ENCODE results near the gene SMIM26. TPM values are rescaled to one million over a fixed set of nuclear protein-coding genes. Genes with fewer than 3 reads are reported as not detected.
"Not testable (repeated sequence)": the region's sequence is repeated elsewhere in the genome, so short reads cannot be mapped to it uniquely, and the experiment has no call there.

The SMIM26 gene
- total RNA-seq (ENCODE audit: insufficient read depth, low replicate concordance) = 43.1 TPM

- peak; percentile 95 for DNase-seq (ENCODE audit: low spot score)
Observed at GRCh38 chr20:18566892-18567738, at the start of gene SMIM26. TSS of gene SMIM26 (plus strand) at chr20:18567432. CDS start at chr20:18567479, 47 bp downstream.

DNA sequence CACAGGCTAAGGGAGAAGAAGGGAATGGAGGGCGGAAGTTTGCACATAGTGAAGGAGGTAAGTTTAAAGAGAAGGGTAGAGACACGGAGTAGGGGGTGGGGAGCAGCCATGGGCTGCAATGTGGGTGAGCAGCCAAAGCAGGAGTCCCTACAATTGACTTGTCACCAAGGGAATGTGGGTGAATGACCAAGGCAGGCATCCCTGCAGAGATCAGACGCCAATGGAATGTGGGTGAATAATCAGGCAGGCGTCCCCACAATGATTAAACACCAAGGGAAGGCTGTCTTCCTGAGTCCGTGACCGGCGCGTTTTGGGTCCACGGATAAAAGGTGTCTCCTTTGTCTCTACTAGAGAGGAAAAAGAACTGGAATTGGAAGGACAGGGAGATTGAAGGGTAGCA is 45.2 kb upstream of the SMIM26 start:
- not testable (repeated sequence) for DNase-seq (ENCODE audit: low spot score)

DNA sequence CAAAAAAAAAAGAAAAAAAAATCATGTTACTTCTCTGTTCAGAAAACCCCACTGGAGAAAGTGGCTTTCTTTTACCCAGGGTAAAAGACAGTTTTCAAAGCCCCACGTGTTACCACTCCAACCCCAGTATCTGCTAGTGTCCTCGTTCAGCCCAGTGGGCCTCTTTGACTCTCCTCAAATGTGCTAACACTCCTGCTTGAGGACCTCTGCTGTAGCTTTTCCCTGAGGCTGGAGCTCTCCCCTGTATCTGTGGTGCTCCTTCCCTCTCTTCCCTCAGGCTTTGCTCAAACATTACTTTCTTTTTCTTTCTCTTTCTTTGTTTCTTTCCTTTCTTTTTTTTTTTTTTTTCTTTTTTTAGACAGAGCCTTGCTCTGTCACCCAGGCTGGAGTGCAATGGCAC is 44.2 kb upstream of the SMIM26 start:
- no peak for DNase-seq (ENCODE audit: low spot score)

GRCh38 chr20:18524646-18525045 is 42.6 kb upstream of the SMIM26 start:
- no peak for DNase-seq (ENCODE audit: low spot score)

- not testable (repeated sequence) for DNase-seq (ENCODE audit: low spot score)
Observed at GRCh38 chr20:18526761-18527160, 40.5 kb upstream of the SMIM26 start.

DNA sequence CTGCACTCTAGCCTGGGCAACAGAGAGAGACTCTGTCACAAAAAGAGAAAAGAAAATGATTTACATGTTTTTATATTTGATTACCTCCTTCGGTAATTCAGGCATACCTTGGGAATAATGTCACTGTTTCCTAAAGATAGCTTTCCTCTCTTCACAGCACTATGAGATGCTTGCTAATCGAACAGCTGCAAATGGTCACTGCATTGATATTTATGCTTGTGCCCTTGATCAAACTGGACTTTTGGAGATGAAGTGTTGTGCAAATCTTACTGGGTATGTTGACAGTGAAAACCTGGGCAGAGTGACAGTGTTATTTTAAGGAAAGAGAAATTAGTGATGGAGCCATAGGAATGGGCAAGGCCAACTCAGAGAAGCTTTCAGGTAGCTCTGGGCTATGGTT is 39.9 kb upstream of the SMIM26 start:
- DNase-seq (ENCODE audit: low spot score) = no peak

- DNase-seq (ENCODE audit: low spot score) = no peak
Observed at GRCh38 chr20:18527836-18528235, 39.4 kb upstream of the SMIM26 start.

DNA sequence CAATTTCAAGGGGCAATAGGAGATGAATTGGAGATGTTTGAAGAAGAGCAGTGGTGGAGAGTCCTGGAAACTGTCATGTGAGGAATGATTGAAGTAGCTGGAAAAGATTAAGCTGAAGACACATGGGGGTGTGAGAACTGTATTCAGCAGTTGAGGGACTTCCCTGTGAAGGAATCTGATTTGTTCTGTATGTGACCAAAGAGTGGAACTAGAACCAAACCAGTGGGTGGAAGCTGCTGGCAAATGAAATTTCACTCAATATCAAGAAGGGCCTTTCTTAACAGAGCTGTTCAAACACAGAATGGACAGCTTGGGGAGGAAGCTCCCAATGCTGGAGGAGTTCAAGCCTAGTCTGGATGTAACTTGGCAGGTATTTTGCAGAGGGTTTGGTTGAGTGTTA is 38.2 kb upstream of the SMIM26 start:
- no peak for DNase-seq (ENCODE audit: low spot score)

DNA sequence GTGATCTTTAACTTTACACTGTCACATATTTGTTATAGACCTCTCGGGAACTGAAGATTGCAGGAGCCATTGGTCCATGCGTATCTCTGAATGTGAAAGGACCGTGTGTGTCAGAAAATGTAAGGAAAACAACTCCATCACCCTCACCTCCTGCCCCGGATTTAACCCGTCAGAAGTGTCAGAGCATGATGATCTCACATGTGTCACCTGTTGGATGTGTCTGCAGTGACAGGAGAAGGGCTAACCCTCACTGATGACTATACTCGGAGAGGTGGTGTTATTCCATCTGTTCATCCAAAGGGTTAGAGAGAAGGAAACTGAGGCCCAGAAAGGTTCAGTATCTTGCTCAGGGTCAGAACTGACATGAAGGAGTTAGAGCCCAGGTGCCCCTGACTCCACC is 34.6 kb upstream of the SMIM26 start:
- DNase-seq (ENCODE audit: low spot score) = no peak

- DNase-seq (ENCODE audit: low spot score) = no peak
Observed at GRCh38 chr20:18533491-18533890, 33.7 kb upstream of the SMIM26 start.

DNA sequence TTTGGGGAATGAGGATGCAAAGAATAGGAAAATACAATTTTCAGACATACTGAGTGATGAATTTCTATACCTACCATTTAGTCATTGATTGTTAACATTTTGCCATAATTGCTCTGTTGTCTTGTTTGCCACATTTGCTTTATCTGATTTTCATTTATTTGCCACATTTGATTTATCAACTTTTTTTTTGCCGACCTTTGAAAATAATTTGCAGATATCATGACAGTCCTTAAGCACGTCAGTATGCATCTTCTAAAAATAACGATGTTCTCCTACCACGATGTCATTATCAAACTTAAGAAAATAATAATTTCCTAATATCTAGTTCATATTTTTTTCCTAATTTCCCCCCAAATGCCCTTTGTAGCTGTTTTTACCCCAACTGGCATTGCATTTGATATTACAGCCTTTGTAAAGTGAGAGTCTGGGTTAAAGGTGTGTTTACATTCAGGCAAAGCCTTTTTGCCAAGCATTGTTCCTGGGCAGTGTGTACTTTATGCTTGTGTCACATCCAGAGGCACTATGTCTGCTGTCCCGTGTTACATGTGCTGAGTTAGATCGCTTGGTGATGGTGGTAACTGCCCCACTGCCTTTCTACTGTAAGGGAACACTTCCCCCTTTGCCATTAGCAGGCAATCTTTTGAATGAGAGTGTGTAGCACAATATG is 33.1 kb upstream of the SMIM26 start:
- DNase-seq (ENCODE audit: low spot score) = no peak

DNA sequence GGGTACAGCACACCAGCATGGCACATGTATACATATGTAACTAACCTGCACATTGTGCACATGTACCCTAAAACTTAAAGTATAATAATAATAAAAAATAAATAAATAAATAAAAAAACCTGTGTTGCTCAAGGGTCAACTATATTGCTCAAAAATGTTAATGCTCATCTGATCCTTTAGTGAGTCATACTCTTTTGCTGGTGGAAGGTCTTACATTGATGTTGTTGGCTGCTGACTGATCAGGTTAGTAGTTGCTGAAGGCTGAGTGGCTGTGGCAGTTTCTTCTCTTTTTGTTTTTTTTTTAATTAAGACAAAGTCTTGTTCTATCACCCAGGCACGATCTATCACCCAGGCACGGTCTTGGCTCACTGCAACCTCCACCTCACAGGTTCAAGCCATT is 29.6 kb upstream of the SMIM26 start:
- no peak for DNase-seq (ENCODE audit: low spot score)

GRCh38 chr20:18541741-18542140 is 25.5 kb upstream of the SMIM26 start:
- no peak for DNase-seq (ENCODE audit: low spot score)

DNA sequence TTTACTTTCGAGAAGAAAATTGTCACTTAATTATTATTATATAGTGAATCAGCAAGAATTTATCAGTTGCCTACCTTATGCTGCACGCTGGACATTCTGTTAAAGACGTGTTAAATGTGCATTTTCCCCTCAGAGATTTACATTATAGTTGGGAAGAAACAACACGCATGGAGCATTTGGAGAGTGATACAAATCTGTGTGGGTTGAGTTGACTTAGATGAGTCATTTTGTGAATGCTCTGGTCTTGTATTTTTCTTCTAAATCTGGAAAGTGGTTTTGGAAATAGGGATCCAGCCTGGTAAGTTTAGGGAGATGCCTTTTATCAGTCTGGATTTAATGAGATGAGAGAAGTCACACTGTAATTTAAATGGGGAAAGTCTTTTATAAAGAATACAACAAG is 24.0 kb upstream of the SMIM26 start:
- no peak for DNase-seq (ENCODE audit: low spot score)

DNA sequence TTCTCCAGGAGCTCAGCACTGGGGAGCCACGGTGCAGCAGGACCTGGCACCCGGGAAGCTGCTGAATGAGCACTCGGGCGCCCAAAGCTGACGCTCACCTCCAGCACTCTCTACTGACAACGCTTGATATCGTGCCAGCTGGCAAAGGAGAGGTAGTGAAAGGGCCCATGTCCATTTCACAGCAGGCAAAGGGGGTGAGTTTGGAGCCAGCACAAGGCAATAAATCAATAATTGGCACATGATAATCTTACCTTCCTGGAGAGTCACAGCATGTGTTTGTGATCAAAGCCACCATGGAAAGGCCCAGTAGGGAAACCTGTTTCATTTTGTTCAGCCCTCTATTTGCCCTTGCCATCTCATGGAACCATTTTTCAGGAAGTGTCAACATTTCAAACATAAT is 23.3 kb upstream of the SMIM26 start:
- DNase-seq (ENCODE audit: low spot score) = no peak

DNA sequence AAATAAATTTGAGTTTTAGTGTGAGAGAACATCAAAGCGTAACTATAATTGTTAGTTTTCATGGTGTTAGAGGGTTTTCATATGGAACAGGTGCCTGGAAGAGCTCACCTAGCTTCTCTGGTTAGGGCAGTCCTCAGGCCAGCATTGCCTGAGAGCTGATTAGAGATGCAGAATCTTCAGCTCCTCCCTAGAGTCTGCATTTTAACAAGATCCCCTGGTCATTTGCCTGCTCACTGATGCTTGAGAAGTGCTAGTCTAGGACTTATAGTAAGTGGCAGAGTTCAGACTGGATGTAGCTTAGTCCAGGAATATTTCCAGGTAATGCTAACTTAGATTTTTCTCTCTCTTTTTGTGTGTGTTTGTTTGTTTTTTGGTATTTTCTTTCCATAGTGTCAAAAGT is 21.7 kb upstream of the SMIM26 start:
- DNase-seq (ENCODE audit: low spot score) = no peak

DNA sequence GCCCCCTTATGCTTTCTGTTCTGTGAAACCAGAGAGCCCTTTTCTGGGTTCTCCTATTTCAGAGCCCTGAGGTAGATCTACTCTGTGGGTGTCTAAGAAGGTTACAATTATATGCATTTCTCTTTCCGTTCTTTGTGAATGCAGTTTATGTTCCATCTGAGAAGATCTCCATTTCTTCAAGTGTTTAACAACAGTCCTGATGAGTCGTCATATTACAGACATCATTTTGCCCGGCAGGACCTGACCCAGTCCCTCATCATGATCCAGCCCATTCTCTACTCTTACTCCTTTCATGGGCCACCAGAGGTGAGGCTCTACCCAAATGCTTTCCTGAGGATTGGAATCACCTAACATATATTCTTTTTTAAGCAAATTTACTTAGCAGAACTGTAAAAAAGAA is 18.8 kb upstream of the SMIM26 start:
- no peak for DNase-seq (ENCODE audit: low spot score)

GRCh38 chr20:18553746-18554145 is 13.5 kb upstream of the SMIM26 start:
- no peak for DNase-seq (ENCODE audit: low spot score)

DNA sequence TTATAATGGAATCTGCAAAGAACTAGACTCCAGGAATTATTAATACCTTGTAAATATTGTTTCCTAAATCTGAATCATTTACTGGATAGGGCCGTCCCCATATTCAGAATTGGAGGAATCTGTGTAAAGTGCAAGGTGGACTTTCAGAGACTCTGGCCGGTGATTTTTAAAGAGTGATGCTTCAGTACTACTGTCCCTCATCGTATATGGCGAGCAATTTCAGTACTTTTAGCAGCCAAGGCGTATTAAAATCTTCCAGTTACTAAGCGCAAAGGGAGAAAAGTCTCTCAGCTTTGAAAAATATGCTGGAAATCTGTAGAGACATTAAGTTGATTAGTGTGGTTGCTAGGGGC is 483 bp downstream of the SMIM26 start:
- no peak for DNase-seq (ENCODE audit: low spot score)

GRCh38 chr20:18571009-18571408 is 3.8 kb downstream of the SMIM26 start:
- DNase-seq (ENCODE audit: low spot score) = no peak

DNA sequence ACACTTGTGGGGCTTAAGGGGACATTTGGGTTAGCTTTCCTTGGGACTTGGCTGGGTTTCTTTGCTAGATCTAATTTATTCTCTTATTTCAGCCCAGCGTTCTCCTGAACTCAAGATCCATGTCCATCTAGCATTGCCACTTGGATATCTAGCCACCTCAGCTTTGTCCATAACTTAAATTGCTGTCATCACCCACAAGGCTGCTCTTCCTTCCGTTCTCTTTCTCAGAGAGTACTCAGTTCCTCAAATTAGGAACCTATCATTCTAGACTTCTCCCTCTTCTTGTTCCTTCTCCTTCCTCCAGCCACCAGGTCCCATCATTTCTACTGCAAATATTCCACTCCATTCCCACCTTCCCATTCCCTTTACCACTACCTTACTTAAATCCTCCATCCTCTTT is 4.3 kb downstream of the SMIM26 start:
- no peak for DNase-seq (ENCODE audit: low spot score)

GRCh38 chr20:18577942-18578341 is 10.7 kb downstream of the SMIM26 start:
- no peak for DNase-seq (ENCODE audit: low spot score)

DNA sequence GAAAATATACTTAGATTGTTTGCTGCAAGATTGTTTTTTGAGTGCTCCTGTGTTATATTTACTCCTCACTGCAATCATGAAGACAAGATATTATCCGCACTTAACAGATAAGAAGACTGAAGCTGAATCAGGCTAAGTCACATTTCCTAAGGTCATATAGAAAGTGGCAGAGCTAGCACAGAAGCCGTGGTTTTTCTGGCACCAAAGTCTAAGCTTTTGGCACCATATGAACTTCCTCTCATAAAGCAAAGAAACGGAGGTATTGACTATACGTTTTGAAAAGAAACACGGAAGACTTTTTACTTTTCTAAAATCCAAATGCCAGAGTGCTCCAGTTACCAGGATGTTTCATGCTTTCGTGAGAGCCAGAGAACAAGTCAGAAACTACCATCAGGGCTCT is 11.3 kb downstream of the SMIM26 start:
- no peak for DNase-seq (ENCODE audit: low spot score)
